Measurements from ENCODE around the gene AVEN. TPM values are rescaled to one million over a fixed set of nuclear protein-coding genes. Genes with fewer than 3 reads are reported as not detected.

AVEN gene
- total RNA-seq, 1 experiment from 2014 or later = 17.0 TPM

DNA sequence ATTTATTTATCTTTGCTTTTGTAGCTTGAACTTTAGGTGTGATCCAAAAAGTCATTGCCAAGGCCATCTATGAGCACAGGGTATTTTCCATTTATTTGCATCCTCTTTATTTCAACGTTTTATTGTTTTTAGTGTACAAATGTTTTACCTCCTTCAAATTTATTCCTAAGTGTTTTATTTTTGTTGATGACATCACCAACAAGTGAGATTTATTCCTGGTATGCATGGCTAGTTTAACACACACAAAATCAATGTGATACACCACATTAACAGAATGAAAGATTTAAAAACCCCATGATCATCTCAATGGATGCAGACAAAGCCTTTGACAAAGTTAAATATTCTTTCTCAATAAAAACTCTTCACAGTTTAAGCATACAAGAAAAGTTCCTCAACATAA, 137.0 kb downstream of the AVEN start:
- H3K4me3 ChIP-seq (ENCODE audit: low read depth, low read length, poor library complexity, severe bottlenecking) = no peak overlapping the region
- no peaks in the 10 kb centered on the region for H3K36me3 ChIP-seq (ENCODE audit: insufficient read depth, low read length, poor library complexity, severe bottlenecking)
- TF ChIP-seq EZH2 (IDR thresholded peaks at IDR 0.05; ENCODE audit: borderline replicate concordance, low read depth, low read length, poor library complexity, severe bottlenecking) = no peak
- TF ChIP-seq, protein P1, sequence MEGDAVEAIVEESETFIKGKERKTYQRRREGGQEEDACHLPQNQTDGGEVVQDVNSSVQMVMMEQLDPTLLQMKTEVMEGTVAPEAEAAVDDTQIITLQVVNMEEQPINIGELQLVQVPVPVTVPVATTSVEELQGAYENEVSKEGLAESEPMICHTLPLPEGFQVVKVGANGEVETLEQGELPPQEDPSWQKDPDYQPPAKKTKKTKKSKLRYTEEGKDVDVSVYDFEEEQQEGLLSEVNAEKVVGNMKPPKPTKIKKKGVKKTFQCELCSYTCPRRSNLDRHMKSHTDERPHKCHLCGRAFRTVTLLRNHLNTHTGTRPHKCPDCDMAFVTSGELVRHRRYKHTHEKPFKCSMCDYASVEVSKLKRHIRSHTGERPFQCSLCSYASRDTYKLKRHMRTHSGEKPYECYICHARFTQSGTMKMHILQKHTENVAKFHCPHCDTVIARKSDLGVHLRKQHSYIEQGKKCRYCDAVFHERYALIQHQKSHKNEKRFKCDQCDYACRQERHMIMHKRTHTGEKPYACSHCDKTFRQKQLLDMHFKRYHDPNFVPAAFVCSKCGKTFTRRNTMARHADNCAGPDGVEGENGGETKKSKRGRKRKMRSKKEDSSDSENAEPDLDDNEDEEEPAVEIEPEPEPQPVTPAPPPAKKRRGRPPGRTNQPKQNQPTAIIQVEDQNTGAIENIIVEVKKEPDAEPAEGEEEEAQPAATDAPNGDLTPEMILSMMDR (conservative IDR thresholded peaks at IDR 0.05; ENCODE audit: low read depth, low read length) = no peak
- BruUV-seq (replicated peaks) = no TSS peak
- no peaks in the 10 kb centered on the region for H3K9me3 ChIP-seq (ENCODE audit: low read depth, low read length, poor library complexity, severe bottlenecking)
- H3K27ac ChIP-seq (ENCODE audit: low read depth, low read length, poor library complexity, severe bottlenecking) = no peak overlapping the region
- ChIA-PET POLR2A (ENCODE audit: low non-redundant PET) (no interaction called here), CTCF (no interaction called here)
- no peak for DNase-seq (ENCODE audit: low spot score)
- intact Hi-C loops (cut with micrococcal nuclease; ENCODE audit: unreplicated experiment) = no loop called here
- H3K4me1 ChIP-seq (ENCODE audit: insufficient read depth, low read length, poor library complexity, severe bottlenecking) = no peaks in the 10 kb centered on the region
- peaks cover 2% of the 10 kb centered on the region for H3K27me3 ChIP-seq (replicated peaks; ENCODE audit: insufficient read depth, low read depth, low read length, poor library complexity)

DNA sequence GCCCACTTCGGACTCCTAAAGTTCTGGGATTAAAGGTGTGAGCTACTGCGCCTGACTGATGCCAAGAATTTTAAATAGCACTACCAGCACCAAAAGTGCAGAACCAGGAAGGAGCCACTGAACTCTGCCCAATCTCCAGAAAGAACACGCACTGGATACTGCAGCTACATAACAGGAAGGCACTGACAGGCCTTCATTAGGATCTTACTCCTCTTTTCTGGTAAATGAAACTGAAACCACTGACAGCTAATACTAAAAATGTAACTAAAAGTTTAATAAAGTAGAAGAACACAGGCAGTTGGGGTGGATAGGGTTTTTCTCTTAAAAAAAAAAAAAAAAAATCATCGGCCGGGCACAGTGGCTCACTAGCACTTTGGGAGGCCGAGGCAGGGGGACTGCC, 144.8 kb downstream of the AVEN start:
- Histone ChIP-seq H3K27me3 (replicated peaks; ENCODE audit: insufficient read depth, low read depth, low read length, poor library complexity) (no peaks in the 10 kb centered on the region), H3K27ac (ENCODE audit: low read depth, low read length, poor library complexity, severe bottlenecking) (no peak overlapping the region), H3K4me1 (ENCODE audit: insufficient read depth, low read length, poor library complexity, severe bottlenecking) (no peaks in the 10 kb centered on the region), H3K4me3 (ENCODE audit: low read depth, low read length, poor library complexity, severe bottlenecking) (no peak overlapping the region), H3K9me3 (ENCODE audit: low read depth, low read length, poor library complexity, severe bottlenecking) (no peaks in the 10 kb centered on the region), H3K36me3 (ENCODE audit: insufficient read depth, low read length, poor library complexity, severe bottlenecking) (no peaks in the 10 kb centered on the region)
- POLR2A ChIA-PET (ENCODE audit: low non-redundant PET) = no interaction called here
- intact Hi-C loops (cut with micrococcal nuclease; ENCODE audit: unreplicated experiment) = no loop called here
- BruUV-seq (replicated peaks) = no TSS peak
- TF ChIP-seq, protein P1 (conservative IDR thresholded peaks at IDR 0.05; ENCODE audit: low read depth, low read length) = no peak
- no peak for TF ChIP-seq EZH2 (IDR thresholded peaks at IDR 0.05; ENCODE audit: borderline replicate concordance, low read depth, low read length, poor library complexity, severe bottlenecking)
- CTCF ChIA-PET = interaction anchor here (0.6 kb wide), 1 partner anchor 1916 kb away, joined by 3 read pairs; no protein-coding TSS in a partner anchor
- no peak for DNase-seq (ENCODE audit: low spot score)

DNA sequence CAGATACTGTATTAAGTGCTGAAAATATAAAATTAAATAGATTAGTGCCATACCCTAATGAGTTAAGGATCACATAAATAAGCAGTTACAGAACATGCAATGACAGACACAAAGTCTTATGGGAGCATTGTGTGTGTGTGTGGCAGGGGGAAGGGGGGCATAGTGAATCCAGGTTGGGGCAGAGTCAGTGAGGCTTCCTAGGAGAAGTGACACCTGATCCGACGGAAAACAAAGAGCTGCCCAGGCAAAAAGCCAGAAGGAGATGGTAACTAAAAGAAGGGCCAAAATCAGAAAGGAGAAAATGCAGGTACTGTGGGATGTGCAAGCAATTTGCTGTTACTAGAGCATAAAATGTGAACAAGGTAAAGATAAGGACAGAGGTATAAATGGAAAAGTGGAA, 150.8 kb downstream of the AVEN start:
- CTCF ChIA-PET = no interaction called here
- H3K4me1 ChIP-seq (ENCODE audit: insufficient read depth, low read length, poor library complexity, severe bottlenecking) = no peaks in the 10 kb centered on the region
- DNase-seq (ENCODE audit: low spot score) = no peak
- TF ChIP-seq EZH2 (IDR thresholded peaks at IDR 0.05; ENCODE audit: borderline replicate concordance, low read depth, low read length, poor library complexity, severe bottlenecking) = no peak
- TF ChIP-seq, protein P1 (conservative IDR thresholded peaks at IDR 0.05; ENCODE audit: low read depth, low read length) = no peak
- no peak overlapping the region for H3K4me3 ChIP-seq (ENCODE audit: low read depth, low read length, poor library complexity, severe bottlenecking)
- intact Hi-C loops (cut with micrococcal nuclease; ENCODE audit: unreplicated experiment) = no loop called here
- POLR2A ChIA-PET (ENCODE audit: low non-redundant PET) = interaction anchor here (0.6 kb wide), 1 partner anchor 253 kb away, joined by 3 read pairs; no protein-coding TSS in a partner anchor
- no peaks in the 10 kb centered on the region for H3K36me3 ChIP-seq (ENCODE audit: insufficient read depth, low read length, poor library complexity, severe bottlenecking)
- no peaks in the 10 kb centered on the region for H3K9me3 ChIP-seq (ENCODE audit: low read depth, low read length, poor library complexity, severe bottlenecking)
- BruUV-seq (replicated peaks) = no TSS peak
- no peak overlapping the region for H3K27ac ChIP-seq (ENCODE audit: low read depth, low read length, poor library complexity, severe bottlenecking)
- no peaks in the 10 kb centered on the region for H3K27me3 ChIP-seq (replicated peaks; ENCODE audit: insufficient read depth, low read depth, low read length, poor library complexity)
